ENCODE measurements around the gene IL1F10.

The IL1F10 gene

GRCh38 chr2:113067681-113068080 is at the start of gene IL1F10:
TSS of gene IL1F10 (plus strand) at chr2:113067970. CDS start at chr2:113072739, 4,769 bp downstream.
- no peak for DNase-seq

GRCh38 chr2:113018509-113018908 is 49.3 kb upstream of the IL1F10 start:
- DNase-seq: no peak

GRCh38 chr2:113021312-113021711 is 46.5 kb upstream of the IL1F10 start:
- DNase-seq: no peak

GRCh38 chr2:113024764-113025163 is 43.0 kb upstream of the IL1F10 start:
- DNase-seq: no peak

- DNase-seq: no peak
Observed at GRCh38 chr2:113025737-113026136, 42.0 kb upstream of the IL1F10 start.

GRCh38 chr2:113027691-113028090 is 40.1 kb upstream of the IL1F10 start:
- no peak for DNase-seq

GRCh38 chr2:113028112-113028511 is 39.7 kb upstream of the IL1F10 start:
- no peak for DNase-seq

- no peak for DNase-seq
Observed at GRCh38 chr2:113032737-113033136, 35.0 kb upstream of the IL1F10 start.

GRCh38 chr2:113034016-113034415 is 33.8 kb upstream of the IL1F10 start:
- DNase-seq: no peak

GRCh38 chr2:113036763-113037162 is 31.0 kb upstream of the IL1F10 start:
- no peak for DNase-seq

GRCh38 chr2:113038291-113038690 is 29.5 kb upstream of the IL1F10 start:
- DNase-seq: no peak

- no peak for DNase-seq
Observed at GRCh38 chr2:113039158-113039557, 28.6 kb upstream of the IL1F10 start.

GRCh38 chr2:113039719-113040118 is 28.1 kb upstream of the IL1F10 start:
- no peak for DNase-seq

GRCh38 chr2:113041871-113042270 is 25.9 kb upstream of the IL1F10 start:
- no peak for DNase-seq

- DNase-seq: no peak
Observed at GRCh38 chr2:113046465-113046864, 21.3 kb upstream of the IL1F10 start.

GRCh38 chr2:113050921-113051895 is 16.6 kb upstream of the IL1F10 start:
- DNase-seq: no peak

GRCh38 chr2:113052396-113052917 is 15.3 kb upstream of the IL1F10 start, which contains the start of gene IL36B:
TSS of gene IL36B (minus strand) at chr2:113052867.
- no peak for DNase-seq

GRCh38 chr2:113053666-113054065 is 14.1 kb upstream of the IL1F10 start:
- no peak for DNase-seq

- no peak for DNase-seq
Observed at GRCh38 chr2:113054066-113054465, 13.7 kb upstream of the IL1F10 start.

- no peak for DNase-seq
Observed at GRCh38 chr2:113056521-113056920, 11.2 kb upstream of the IL1F10 start.

- no peak for DNase-seq
Observed at GRCh38 chr2:113057117-113057516, 10.7 kb upstream of the IL1F10 start.

GRCh38 chr2:113058411-113058994 is 9.3 kb upstream of the IL1F10 start:
- no peak for DNase-seq

GRCh38 chr2:113058998-113059960 is 8.5 kb upstream of the IL1F10 start, which contains the start of gene IL36RN:
TSS of gene IL36RN (plus strand) at chr2:113059198. CDS start at chr2:113059439, 241 bp downstream.
- DNase-seq: no peak

All from stimulated activated CD8-positive, alpha-beta memory T cell treated with anti-CD3 and anti-CD28 coated beads, Interleukin-4, amount 100 ng/mL, for 48 hours (primary cell).